GM19397 (cell line): ENCODE data around the gene SRGAP2B.
"Not testable (repeated sequence)": the region's sequence is repeated elsewhere in the genome, so short reads cannot be mapped to it uniquely, and the experiment has no call there.

Source experiments
- ATAC-seq: cut with Tn5 transposase; IDR thresholded peaks from one replicate; pipeline ENCODE4 v1.9.1; 2021; ENCODE audit warnings: mild to moderate bottlenecking, moderate library complexity; ENCODE audit not compliant: unreplicated experiment

The SRGAP2B gene

GRCh38 chr1:144917154-144918026 lies 177.7 kb downstream of the SRGAP2B start:
- ATAC-seq: not testable (repeated sequence)

- peak; percentile 57 for ATAC-seq
These were observed 181.0 kb downstream of the SRGAP2B start for GRCh38 chr1:144913977-144914734.

- not testable (repeated sequence) for ATAC-seq
These were observed 181.7 kb downstream of the SRGAP2B start for GRCh38 chr1:144913458-144913857.

GRCh38 chr1:144910729-144911128 lies 184.4 kb downstream of the SRGAP2B start:
- not testable (repeated sequence) for ATAC-seq

- ATAC-seq: not testable (repeated sequence)
These were observed 194.3 kb downstream of the SRGAP2B start for GRCh38 chr1:144900841-144901240.

- ATAC-seq: not testable (repeated sequence)
These were observed 200.5 kb downstream of the SRGAP2B start for GRCh38 chr1:144894454-144895201.

- ATAC-seq: not testable (repeated sequence)
These were observed 201.3 kb downstream of the SRGAP2B start for GRCh38 chr1:144893710-144894438.

GRCh38 chr1:144893062-144893461 lies 202.1 kb downstream of the SRGAP2B start:
- ATAC-seq: not testable (repeated sequence)

GRCh38 chr1:144889450-144890115 lies 205.5 kb downstream of the SRGAP2B start:
- ATAC-seq: not testable (repeated sequence)

- ATAC-seq: not testable (repeated sequence)
These were observed 212.1 kb downstream of the SRGAP2B start for GRCh38 chr1:144883022-144883421.

GRCh38 chr1:144882343-144882742 lies 212.8 kb downstream of the SRGAP2B start:
- not testable (repeated sequence) for ATAC-seq

GRCh38 chr1:144858607-144859006 lies 236.5 kb downstream of the SRGAP2B start:
- not testable (repeated sequence) for ATAC-seq
